Stimulated activated CD4-positive, alpha-beta T cell treated with anti-CD3 and anti-CD28 coated beads, Interleukin-1b, Interleukin-23, amount 100 ng/mL, for 1 hour (primary cell): ENCODE data around the gene LYZL2.
"Not testable (repeated sequence)": the region's sequence is repeated elsewhere in the genome, so short reads cannot be mapped to it uniquely, and the experiment has no call there.

Source experiments
- DNase-seq, 2 donors: peaks; one replicate each; pipeline ENCODE4 v3.0.0-alpha.2; 2020; ENCODE audit warnings: low read depth in 2 of 2

LYZL2 gene

GRCh38 chr10:30594077-30594476, 35.5 kb downstream of the LYZL2 start:
- DNase-seq: no peak

GRCh38 chr10:30592770-30593169, 36.8 kb downstream of the LYZL2 start:
- not testable (repeated sequence) for DNase-seq

GRCh38 chr10:30591249-30591670, 38.3 kb downstream of the LYZL2 start:
- DNase-seq: peak in 1 of 2 donors; percentile 15

GRCh38 chr10:30589441-30589840, 40.1 kb downstream of the LYZL2 start:
- no peak for DNase-seq

- DNase-seq: no peak
These were observed 42.0 kb downstream of the LYZL2 start for GRCh38 chr10:30587522-30588031.

- no peak for DNase-seq
These were observed 42.7 kb downstream of the LYZL2 start for GRCh38 chr10:30586828-30587227.

- no peak for DNase-seq
These were observed 45.7 kb downstream of the LYZL2 start for GRCh38 chr10:30583778-30584415.

GRCh38 chr10:30581779-30582380, 47.7 kb downstream of the LYZL2 start:
- peak in 1 of 2 donors; percentile 2 for DNase-seq

- DNase-seq: no peak
These were observed 48.9 kb downstream of the LYZL2 start for GRCh38 chr10:30580676-30581075.

- DNase-seq: no peak
These were observed 49.3 kb downstream of the LYZL2 start for GRCh38 chr10:30580241-30580640.

GRCh38 chr10:30579574-30579973, 50.0 kb downstream of the LYZL2 start:
- DNase-seq: no peak

- DNase-seq: no peak
These were observed 52.5 kb downstream of the LYZL2 start for GRCh38 chr10:30577048-30577447.

- no peak for DNase-seq
These were observed 52.9 kb downstream of the LYZL2 start for GRCh38 chr10:30576641-30577040.

GRCh38 chr10:30574432-30574796, 55.1 kb downstream of the LYZL2 start:
- no peak for DNase-seq

- DNase-seq: no peak
These were observed 55.7 kb downstream of the LYZL2 start for GRCh38 chr10:30573721-30574431.

GRCh38 chr10:30565449-30565848, 64.1 kb downstream of the LYZL2 start:
- no peak for DNase-seq

- DNase-seq: no peak
These were observed 66.8 kb downstream of the LYZL2 start for GRCh38 chr10:30562787-30563186.
